ENCODE results near the gene SP4. TPM values are rescaled to one million over a fixed set of nuclear protein-coding genes. Genes with fewer than 3 reads are reported as not detected.

The SP4 gene
- 5.9 TPM for total RNA-seq
- long read RNA-seq, partial matches to known transcripts: 0 of 1 reads
- long read RNA-seq, other reads (novel, unspliced or antisense): 1 of 1 reads

DNA sequence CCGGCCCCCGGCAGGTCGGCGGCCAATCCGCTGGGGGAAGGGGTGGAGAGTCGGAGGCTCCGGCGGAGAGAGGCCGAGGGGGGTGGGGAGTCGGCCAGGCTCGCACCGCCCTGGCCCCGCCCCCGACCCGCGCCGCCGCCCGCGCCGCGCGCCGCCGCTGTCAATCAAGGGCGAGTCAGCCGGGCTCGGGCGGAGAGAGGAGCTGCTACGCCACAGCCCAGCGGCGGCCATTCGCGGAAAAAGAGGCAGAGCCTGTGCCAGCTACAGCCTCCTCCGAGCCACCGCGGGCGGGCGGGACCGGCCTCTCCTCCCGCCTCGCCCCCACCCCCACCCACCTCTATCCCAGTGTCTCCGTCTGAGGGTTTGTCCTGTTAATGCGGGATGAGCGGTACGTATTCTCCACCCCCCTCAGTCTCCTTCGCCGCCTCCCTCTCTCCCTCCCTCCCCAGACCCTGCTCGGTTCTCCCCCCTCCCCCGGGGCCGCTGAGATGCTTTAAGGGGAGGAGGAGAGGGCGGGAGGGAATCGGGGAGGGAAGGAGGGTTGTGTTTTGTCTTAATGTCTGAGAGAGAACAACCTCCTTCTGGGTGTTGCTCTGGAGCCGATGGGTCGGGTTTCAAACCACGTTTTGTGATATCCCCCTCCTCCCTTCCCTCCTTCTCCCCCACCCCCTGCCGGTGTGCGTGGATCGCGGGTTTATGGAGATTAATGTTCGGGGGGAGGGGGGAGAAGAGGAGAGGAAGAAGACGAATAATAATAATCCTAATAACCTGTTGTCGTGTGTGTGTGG, at the start of gene SP4:
Gene SP4, plus strand, starts transcription at position 213 of the 788 bp plus-strand sequence. Its CDS starts 169 bp downstream, at position 382.
- peak; percentile 96 for DNase-seq
- Histone ChIP-seq H3K9me3 (replicated peaks) (no peaks in the 10 kb centered on the region), H3K36me3 (no peaks in the 10 kb centered on the region), H3K4me3 (peak within 1 kb of the TSS; percentile 93), H3K4me1 (peaks cover 64% of the 10 kb centered on the region), H3K27me3 (ENCODE audit: low read depth) (no peaks in the 10 kb centered on the region), H3K27ac (replicated peaks) (peak within 1 kb of the TSS; percentile 98)
- TF ChIP-seq, protein P1, sequence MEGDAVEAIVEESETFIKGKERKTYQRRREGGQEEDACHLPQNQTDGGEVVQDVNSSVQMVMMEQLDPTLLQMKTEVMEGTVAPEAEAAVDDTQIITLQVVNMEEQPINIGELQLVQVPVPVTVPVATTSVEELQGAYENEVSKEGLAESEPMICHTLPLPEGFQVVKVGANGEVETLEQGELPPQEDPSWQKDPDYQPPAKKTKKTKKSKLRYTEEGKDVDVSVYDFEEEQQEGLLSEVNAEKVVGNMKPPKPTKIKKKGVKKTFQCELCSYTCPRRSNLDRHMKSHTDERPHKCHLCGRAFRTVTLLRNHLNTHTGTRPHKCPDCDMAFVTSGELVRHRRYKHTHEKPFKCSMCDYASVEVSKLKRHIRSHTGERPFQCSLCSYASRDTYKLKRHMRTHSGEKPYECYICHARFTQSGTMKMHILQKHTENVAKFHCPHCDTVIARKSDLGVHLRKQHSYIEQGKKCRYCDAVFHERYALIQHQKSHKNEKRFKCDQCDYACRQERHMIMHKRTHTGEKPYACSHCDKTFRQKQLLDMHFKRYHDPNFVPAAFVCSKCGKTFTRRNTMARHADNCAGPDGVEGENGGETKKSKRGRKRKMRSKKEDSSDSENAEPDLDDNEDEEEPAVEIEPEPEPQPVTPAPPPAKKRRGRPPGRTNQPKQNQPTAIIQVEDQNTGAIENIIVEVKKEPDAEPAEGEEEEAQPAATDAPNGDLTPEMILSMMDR (IDR thresholded peaks at IDR 0.05; ENCODE audit: borderline replicate concordance): peak; percentile 32
- intact Hi-C loops (cut with micrococcal nuclease): no loop called here

- no peak overlapping the region for H3K27ac ChIP-seq (replicated peaks)
- no peaks in the 10 kb centered on the region for H3K4me1 ChIP-seq
- DNase-seq: no peak
- no peak overlapping the region for H3K4me3 ChIP-seq
- no peaks in the 10 kb centered on the region for H3K36me3 ChIP-seq
- H3K9me3 ChIP-seq (replicated peaks): no peaks in the 10 kb centered on the region
- intact Hi-C loops (cut with micrococcal nuclease): no loop called here
- H3K27me3 ChIP-seq (ENCODE audit: low read depth): peaks cover 6% of the 10 kb centered on the region
- TF ChIP-seq, protein P1 (IDR thresholded peaks at IDR 0.05; ENCODE audit: borderline replicate concordance): no peak
These were observed 44.4 kb upstream of the SP4 start for GRCh38 chr7:21383227-21384220.

GRCh38 chr7:21393937-21394336, 33.9 kb upstream of the SP4 start:
- intact Hi-C loops (cut with micrococcal nuclease): no loop called here
- TF ChIP-seq, protein P1 (IDR thresholded peaks at IDR 0.05; ENCODE audit: borderline replicate concordance): no peak
- Histone ChIP-seq H3K4me1 (no peaks in the 10 kb centered on the region), H3K27ac (replicated peaks) (no peak overlapping the region), H3K9me3 (replicated peaks) (no peaks in the 10 kb centered on the region), H3K36me3 (no peaks in the 10 kb centered on the region), H3K4me3 (no peak overlapping the region), H3K27me3 (ENCODE audit: low read depth) (peaks cover 6% of the 10 kb centered on the region)
- DNase-seq: no peak

GRCh38 chr7:21401944-21402343, 25.9 kb upstream of the SP4 start:
- TF ChIP-seq, protein P1 (IDR thresholded peaks at IDR 0.05; ENCODE audit: borderline replicate concordance): no peak
- no peaks in the 10 kb centered on the region for H3K27me3 ChIP-seq (ENCODE audit: low read depth)
- intact Hi-C loops (cut with micrococcal nuclease): no loop called here
- H3K27ac ChIP-seq (replicated peaks): no peak overlapping the region
- H3K9me3 ChIP-seq (replicated peaks): no peaks in the 10 kb centered on the region
- no peak for DNase-seq
- no peaks in the 10 kb centered on the region for H3K36me3 ChIP-seq
- H3K4me1 ChIP-seq: no peaks in the 10 kb centered on the region
- no peak overlapping the region for H3K4me3 ChIP-seq

DNA sequence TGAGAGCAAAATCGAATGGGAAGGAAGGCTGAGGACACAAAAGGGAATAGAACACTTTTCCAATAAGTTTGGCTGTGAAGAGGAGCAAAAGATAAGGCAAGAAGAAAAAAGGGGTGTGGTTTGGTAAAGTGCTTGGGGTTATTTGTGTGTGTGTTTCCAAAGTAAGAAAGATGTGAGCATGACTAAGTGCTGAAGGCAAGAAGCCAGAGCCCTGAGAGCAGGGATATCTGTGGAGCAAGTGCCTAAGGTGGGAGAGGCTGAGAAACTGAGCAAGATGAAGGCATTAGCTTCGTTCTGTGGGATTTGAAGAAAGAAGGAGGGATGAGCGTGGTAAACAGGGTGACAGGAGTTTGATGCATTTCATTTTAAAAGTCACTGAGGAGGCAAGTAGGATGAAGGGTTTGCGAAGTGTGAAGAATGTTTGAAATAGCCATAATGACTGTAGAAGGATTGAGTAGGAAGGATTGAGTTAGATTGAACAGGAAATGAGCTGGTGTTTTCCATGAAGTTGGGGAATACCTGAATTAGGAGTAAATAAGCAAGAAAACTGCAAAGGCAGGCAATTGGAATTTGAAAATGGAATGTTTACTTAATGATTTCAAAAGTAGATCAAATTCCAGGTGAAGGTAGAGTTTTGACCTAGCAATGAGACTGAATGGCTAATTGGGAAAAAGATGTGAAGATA, 19.9 kb upstream of the SP4 start:
- Histone ChIP-seq H3K9me3 (replicated peaks) (no peaks in the 10 kb centered on the region), H3K4me3 (no peak overlapping the region), H3K4me1 (peaks cover 6% of the 10 kb centered on the region), H3K27ac (replicated peaks) (no peak overlapping the region), H3K27me3 (ENCODE audit: low read depth) (peaks cover 14% of the 10 kb centered on the region), H3K36me3 (no peaks in the 10 kb centered on the region)
- no peak for DNase-seq
- TF ChIP-seq, protein P1 (IDR thresholded peaks at IDR 0.05; ENCODE audit: borderline replicate concordance): no peak
- intact Hi-C loops (cut with micrococcal nuclease): no loop called here
